ENCODE data around the gene CLDN19. TPM values are rescaled to one million over a fixed set of nuclear protein-coding genes. Genes with fewer than 3 reads are reported as not detected.

Gene CLDN19
- total RNA-seq, 1 experiment from 2014 or later: 12.5 TPM

GRCh38 chr1:42684139-42684538 is 55.9 kb downstream of the CLDN19 start:
- no peaks in the 10 kb centered on the region for H3K27me3 ChIP-seq (ENCODE audit: insufficient read depth, low read length)
- Mint-ChIP-seq H3K27me3 (ENCODE audit: low read depth) (no peaks in the 10 kb centered on the region), H3K27ac (peak overlapping the region in 1 of 3 experiments; percentile 94; a peak in 2 of 7 replicates), H3K4me1 (peaks cover 61 to 62% of the 10 kb centered on the region in 2 experiments), H3K9me3 (no peaks in the 10 kb centered on the region), H3K4me3 (peak overlapping the region; percentile 93 to 97), H3K36me3 (ENCODE audit: insufficient read depth in 1 of 3, low read depth in 3 of 3) (peaks cover 29 to 49% (median 47%) of the 10 kb centered on the region in 3 experiments)
- H3K9ac ChIP-seq (ENCODE audit: extremely low read depth, insufficient read length, low read length): peak overlapping the region; percentile 15
- no peak overlapping the region for H3K56ac ChIP-seq (ENCODE audit: insufficient read length, low read depth, low read length)
- H3K4ac ChIP-seq (ENCODE audit: low read depth, low read length): no peak overlapping the region
- no peak overlapping the region for H4K5ac ChIP-seq (ENCODE audit: insufficient read length, low read depth, low read length)
- H3K4me2 ChIP-seq (ENCODE audit: insufficient read depth, insufficient read length, low read length): peak overlapping the region; percentile 87
- no peak overlapping the region for H4K91ac ChIP-seq (ENCODE audit: insufficient read length, low read depth, low read length)
- no peak overlapping the region for H2BK15ac ChIP-seq (ENCODE audit: low read depth, low read length)
- H3K9me3 ChIP-seq (ENCODE audit: control insufficient read depth, low read depth, low read length): no peaks in the 10 kb centered on the region
- no peak overlapping the region for H3K18ac ChIP-seq (ENCODE audit: insufficient read length, low read depth, low read length)
- H3K79me2 ChIP-seq (ENCODE audit: insufficient read depth, low read length): peaks cover 62% of the 10 kb centered on the region
- H3T11ph ChIP-seq (ENCODE audit: low read length): no peak overlapping the region
- H2BK120ac ChIP-seq (ENCODE audit: low read depth, low read length, poor library complexity, severe bottlenecking): no peak overlapping the region
- H3K23me2 ChIP-seq (ENCODE audit: insufficient read length, low read depth, low read length, poor library complexity, severe bottlenecking): peaks cover 15% of the 10 kb centered on the region
- DNase-seq: no peak
- TF ChIP-seq CTCF (conservative IDR thresholded peaks at IDR 0.05): no peak
- no peak overlapping the region for H2AFZ ChIP-seq (ENCODE audit: low read length)
- no peak overlapping the region for H3K23ac ChIP-seq (ENCODE audit: insufficient read length, low read depth, low read length)
- H4K20me1 ChIP-seq (ENCODE audit: control insufficient read depth, insufficient read depth, insufficient read length): no peaks in the 10 kb centered on the region
- H3K79me1 ChIP-seq (ENCODE audit: insufficient read depth, low read depth, low read length, poor library complexity, severe bottlenecking): no peaks in the 10 kb centered on the region
- no peak overlapping the region for H3K14ac ChIP-seq (ENCODE audit: insufficient read depth, low read length)
- H2AK5ac ChIP-seq (ENCODE audit: insufficient read length, low read length): no peak overlapping the region
- H3K27ac ChIP-seq (ENCODE audit: insufficient read length, low read depth, low read length): no peak overlapping the region
- no CpG with 5 or more reads among the region's 5 CpGs for WGBS (ENCODE audit: extremely low coverage, insufficient read length, low lambda C conversion rate)
- H4K8ac ChIP-seq (replicated peaks; ENCODE audit: insufficient read length, low read depth, low read length): no peak overlapping the region
- no peak overlapping the region for H2BK5ac ChIP-seq (ENCODE audit: insufficient read length, low read length)
- H2BK12ac ChIP-seq (ENCODE audit: insufficient read length, low read depth, low read length): no peak overlapping the region
- H2BK20ac ChIP-seq (ENCODE audit: low read depth, low read length, poor library complexity, severe bottlenecking): no peak overlapping the region
- peaks cover 2% of the 10 kb centered on the region for H3K4me1 ChIP-seq (ENCODE audit: insufficient read depth, low read length)

Other genes with a start within 250 kb of the CLDN19 start
- 87.5 and 89.3 TPM in 2 replicates for gene PPIH, start 81.8 kb downstream of the CLDN19 start, total RNA-seq (2021)
- 1,019 and 1,029 TPM in 2 replicates for gene YBX1, start 57.8 kb downstream of the CLDN19 start, total RNA-seq (2021)
- 43.3 and 47.1 TPM in 2 replicates for gene P3H1, start 26.8 kb upstream of the CLDN19 start, total RNA-seq (2021)
- gene C1orf50, start 27.0 kb upstream of the CLDN19 start, total RNA-seq (2021): 6.1 and 7.7 TPM in 2 replicates
- 0.17 and 0.44 TPM in 2 replicates for gene TMEM269, start 44.8 kb upstream of the CLDN19 start, total RNA-seq (2021)
- gene ERMAP, start 76.9 kb upstream of the CLDN19 start, total RNA-seq (2021): 4.3 and 4.5 TPM in 2 replicates
- 37.9 and 41.3 TPM in 2 replicates for gene SVBP, start 77.2 kb upstream of the CLDN19 start, total RNA-seq (2021)
- gene ZNF691, start 106.4 kb upstream of the CLDN19 start, total RNA-seq (2021): 18.6 and 20.1 TPM in 2 replicates
- gene SLC2A1, start 218.6 kb upstream of the CLDN19 start, total RNA-seq (2021): 186 and 187 TPM in 2 replicates

Data from H9 (cell line).